HCT116 (cell line): ENCODE results near the gene IQCC. TPM values are rescaled to one million over a fixed set of nuclear protein-coding genes. Genes with fewer than 3 reads are reported as not detected.

ENCODE experiments used
- ATAC-seq: fragments of 200-7000 bp; cut with Tn5 transposase; 2 replicates; pipeline ENCODE4 v1.9.1; 2020; ENCODE audit warnings: mild to moderate bottlenecking, moderate library complexity
- BruUV-seq: library from RNA; stranded (reverse); fragments of 400-500 nt; replicated peaks from 2 replicates; lab custom pipeline; 2021; lab: Mats Ljungman, UMichigan
- CTCF ChIA-PET: fragments of 300-600 bp; sonication (Branson Sonifier 250); formaldehyde crosslinking; loops from one replicate; lab custom pipeline; 2021; ENCODE audit warnings: antibody characterized with exemption; lab: Charles Lee
- POLR2A ChIA-PET: fragments of 300-600, 350-600 bp; sonication (Branson Sonifier 250); formaldehyde crosslinking; loops from one replicate; lab custom pipeline; 2021; ENCODE audit warnings: antibody characterized with exemption; lab: Charles Lee
- RAD21 ChIA-PET, 2 experiments: fragments of 300-600 bp; sonication (Branson Sonifier 250); formaldehyde crosslinking; loops; one replicate each; lab custom pipeline; 2023; ENCODE audit warnings: low total read pairs in 2 of 2; ENCODE audit not compliant: uncharacterized antibody in 2 of 2, unreplicated experiment in 2 of 2, low non-redundant PET in 1 of 2; lab: Charles Lee
- DNase-seq: peaks from one replicate; pipeline ENCODE4 v3.0.0-alpha.2; 2010; ENCODE audit warnings: low read depth, low spot score
- H2AFZ ChIP-seq: fragments of 200-600 bp; shearing (Covaris generic), sonication (generic); 2 replicates; pipeline ENCODE4 v1.6.1; 2017; ENCODE audit warnings: low read depth, mixed run types, mixed read lengths, antibody characterized with exemption, low read length; ENCODE audit not compliant: poor library complexity, severe bottlenecking
- H3K27ac ChIP-seq: 2 replicates; pipeline ENCODE4 v1.5.1; 2012; ENCODE audit warnings: low read depth, low read length
- H3K27me3 ChIP-seq: fragments of 200-600 bp; sonication (generic); 2 replicates; pipeline ENCODE4 v1.6.1; 2016; ENCODE audit warnings: mixed run types, low read length, mixed read lengths; ENCODE audit not compliant: insufficient read depth
- H3K36me3 ChIP-seq, 2 experiments: fragments of 200-500 bp in 1 of 2; fragments of 200-600 bp in 1 of 2; sonication (Bioruptor generic) in 1 of 2; sonication (generic) in 1 of 2; 2 replicates each; pipeline versions ENCODE4 v1.5.1 to v1.6.1; 2014 to 2016; ENCODE audit warnings: low read length in 2 of 2, inconsistent platforms in 1 of 2, mixed read lengths in 1 of 2, mixed run types in 1 of 2; ENCODE audit not compliant: insufficient read depth in 2 of 2, control insufficient read depth in 1 of 2
- H3K4me1 ChIP-seq, 2 experiments: fragments of 200-600 bp in 1 of 2; sonication (generic) in 1 of 2; 2 replicates each; pipeline versions ENCODE4 v1.5.1 to v1.6.1; 2012 to 2017; ENCODE audit warnings: low read length in 2 of 2, inconsistent platforms in 1 of 2, mild to moderate bottlenecking in 1 of 2, mixed read lengths in 1 of 2, mixed run types in 1 of 2, moderate library complexity in 1 of 2; ENCODE audit not compliant: insufficient read depth in 2 of 2, control insufficient read depth in 1 of 2
- H3K4me2 ChIP-seq: fragments of 200-600 bp; sonication (generic); 2 replicates; pipeline ENCODE4 v1.6.1; 2017; ENCODE audit warnings: mixed run types, low read length, mixed read lengths
- H3K4me3 ChIP-seq, 2 experiments: fragments of 200-600 bp in 1 of 2; sonication (generic) in 1 of 2; replicated peaks in 1 of 2; 2 replicates each; pipeline ENCODE4 v1.5.1; 2011 to 2016; ENCODE audit warnings: low read length in 2 of 2, control low read depth in 1 of 2, low read depth in 1 of 2, mild to moderate bottlenecking in 1 of 2, mixed read lengths in 1 of 2, mixed run types in 1 of 2
- H3K79me2 ChIP-seq: fragments of 200-600 bp; sonication (generic); 2 replicates; pipeline ENCODE4 v1.6.1; 2017; ENCODE audit warnings: mild to moderate bottlenecking, mixed run types, low read length, moderate library complexity, mixed read lengths; ENCODE audit not compliant: insufficient read depth
- H3K9ac ChIP-seq: fragments of 200-600 bp; sonication (generic); 2 replicates; pipeline ENCODE4 v1.6.1; 2016; ENCODE audit warnings: low read length, mixed read lengths
- H3K9me2 ChIP-seq: fragments of 200-600 bp; sonication (generic), shearing (Covaris generic); 2 replicates; pipeline ENCODE4 v1.6.1; 2017; ENCODE audit warnings: mixed run types, mild to moderate bottlenecking, moderate library complexity; ENCODE audit not compliant: insufficient read depth
- H3K9me3 ChIP-seq, 2 experiments: fragments of 200-500 bp in 1 of 2; fragments of 200-600 bp in 1 of 2; sonication (Bioruptor generic) in 1 of 2; sonication (generic) in 1 of 2; 2 replicates each; pipeline ENCODE4 v1.6.1; 2014 to 2017; ENCODE audit warnings: low read length in 2 of 2, mixed read lengths in 2 of 2, inconsistent platforms in 1 of 2, low read depth in 1 of 2, mild to moderate bottlenecking in 1 of 2, mixed run types in 1 of 2, moderate library complexity in 1 of 2; ENCODE audit not compliant: control insufficient read depth in 1 of 2, insufficient read depth in 1 of 2
- H4K20me1 ChIP-seq: fragments of 200-600 bp; sonication (generic), shearing (Covaris generic); 2 replicates; pipeline ENCODE4 v1.6.1; 2017; ENCODE audit warnings: mixed run types, mild to moderate bottlenecking, moderate library complexity; ENCODE audit not compliant: insufficient read depth
- CEBPB ChIP-seq: IDR thresholded peaks from 2 replicates; pipeline ENCODE4 v1.6.1; 2012; ENCODE audit warnings: low read depth
- CTCF ChIP-seq, 3 experiments: fragments of 200-600 bp in 1 of 3; sonication (generic) in 1 of 3; IDR thresholded peaks in 2 of 3; conservative IDR thresholded peaks in 1 of 3; 2 replicates each; pipeline ENCODE4 v1.5.1; 2012 to 2017; ENCODE audit warnings: low read depth in 2 of 3, low read length in 2 of 3, antibody characterized with exemption in 1 of 3, borderline replicate concordance in 1 of 3, control low read depth in 1 of 3, mild to moderate bottlenecking in 1 of 3, mixed read lengths in 1 of 3, mixed run types in 1 of 3, moderate library complexity in 1 of 3; ENCODE audit not compliant: insufficient read depth in 1 of 3
- EGR1 ChIP-seq: IDR thresholded peaks from 2 replicates; pipeline ENCODE4 v1.6.1; 2012; ENCODE audit warnings: low read depth
- POLR2A ChIP-seq: IDR thresholded peaks from 2 replicates; pipeline ENCODE4 v1.7.0; 2011; ENCODE audit warnings: borderline replicate concordance; ENCODE audit not compliant: insufficient read depth, insufficient read length; ENCODE audit errors: extremely low read depth
- POLR2AphosphoS5 ChIP-seq: IDR thresholded peaks from 2 replicates; pipeline ENCODE4 v1.6.1; 2011; ENCODE audit warnings: mild to moderate bottlenecking, low read depth, low read length, moderate library complexity
- SRF ChIP-seq: IDR thresholded peaks from 2 replicates; pipeline ENCODE4 v1.6.1; 2012; ENCODE audit warnings: low read depth
- TCF7L2 ChIP-seq: IDR thresholded peaks from 2 replicates; pipeline ENCODE4 v1.7.0; 2011; ENCODE audit warnings: borderline replicate concordance, inconsistent platforms; ENCODE audit not compliant: insufficient read depth, insufficient read length; ENCODE audit errors: extremely low read depth
- ZFX ChIP-seq: fragments of 450-650 bp; IDR thresholded peaks from 2 replicates; pipeline ENCODE4 v1.6.1; 2017
- intact Hi-C: fragments of 100-400 bp; cut with micrococcal nuclease; formaldehyde crosslinking; loops from 2 replicates; pipeline ENCODE4 v1.10.0; 2022
- total RNA-seq: library from RNA; stranded (reverse); gene quantifications from one replicate; pipeline ENCODE4 v1.2.1, GENCODE V29; 2021; ENCODE audit not compliant: unreplicated experiment
- TF ChIP-seq, protein P1 (sequence below): IDR thresholded peaks from 2 replicates; pipeline ENCODE4 v1.6.1; 2012
- TF ChIP-seq, protein P2 (sequence below): IDR thresholded peaks from 2 replicates; pipeline ENCODE4 v1.6.1; 2011; ENCODE audit warnings: mild to moderate bottlenecking, low read length, moderate library complexity; ENCODE audit not compliant: insufficient replicate concordance; ENCODE audit errors: extremely low read depth
- TF ChIP-seq, protein P3 (sequence below): IDR thresholded peaks from 2 replicates; pipeline ENCODE4 v1.6.1; 2012

The IQCC gene
- total RNA-seq, 1 experiment from 2014 or later: 4.7 TPM

- Histone ChIP-seq H3K9me2 (no peaks in the 10 kb centered on the region), H3K27me3 (no peaks in the 10 kb centered on the region), H3K36me3 (no peaks in the 10 kb centered on the region), H2AFZ (no peak overlapping the region), H3K27ac (no peak overlapping the region; the same call in 1 of the 2 replicates), H3K4me3 (no peak overlapping the region), H3K9ac (no peak overlapping the region), H3K9me3 (no peaks in the 10 kb centered on the region), H3K4me2 (no peak overlapping the region), H3K79me2 (no peaks in the 10 kb centered on the region), H3K4me1 (peaks cover 6 to 19% of the 10 kb centered on the region in 2 experiments), H4K20me1 (no peaks in the 10 kb centered on the region)
- BruUV-seq: no TSS peak
- DNase-seq (no peak), ATAC-seq (no peak)
- intact Hi-C loops: no loop called here
- RAD21 ChIA-PET: no interaction called here
- CTCF ChIA-PET: interaction anchor here (1.1 to 1.6 kb wide), 3 partner anchors 18 to 43 kb away, joined by 3 to 9 read pairs (median 3); no protein-coding TSS in a partner anchor
- POLR2A ChIA-PET: no interaction called here
- TF ChIP-seq SRF: no peak
- TF ChIP-seq, all 23 proteins: peak for 0
These were observed 42.0 kb downstream of the IQCC start for GRCh38 chr1:32247452-32247851.

GRCh38 chr1:32247983-32248889 lies 42.8 kb downstream of the IQCC start:
- Histone ChIP-seq H3K79me2 (no peaks in the 10 kb centered on the region), H3K4me3 (no peak overlapping the region), H3K36me3 (no peaks in the 10 kb centered on the region), H3K9me3 (no peaks in the 10 kb centered on the region), H4K20me1 (no peaks in the 10 kb centered on the region), H3K27ac (no peak overlapping the region), H3K4me2 (peak overlapping the region; percentile 54), H2AFZ (peak overlapping the region; percentile 80), H3K9ac (no peak overlapping the region), H3K9me2 (no peaks in the 10 kb centered on the region), H3K4me1 (peaks cover 0 to 16% of the 10 kb centered on the region in 2 experiments; a peak in 3 of 4 replicates), H3K27me3 (no peaks in the 10 kb centered on the region)
- BruUV-seq: no TSS peak
- no peak for DNase-seq
- ChIA-PET RAD21 (interaction anchor here (1.0 kb wide), 2 partner anchors 32 to 33 kb away, joined by 4 read pairs; no protein-coding TSS in a partner anchor), CTCF (interaction anchor here (0.6 to 1.7 kb wide), 12 partner anchors 8 to 48 kb away, joined by 3 to 10 read pairs (median 3); partner anchors contain the start of genes CCDC28B, EIF3I and TMEM234), POLR2A (no interaction called here)
- peak; percentile 96 for ATAC-seq
- intact Hi-C loops: no loop called here
- peak; percentile 17; the same call in 1 of the 2 replicates for TF ChIP-seq ZFX
- no peak for TF ChIP-seq POLR2A
- TF ChIP-seq POLR2AphosphoS5: no peak
- no peak for TF ChIP-seq TCF7L2
- TF ChIP-seq CEBPB: no peak
- TF ChIP-seq, protein P1, sequence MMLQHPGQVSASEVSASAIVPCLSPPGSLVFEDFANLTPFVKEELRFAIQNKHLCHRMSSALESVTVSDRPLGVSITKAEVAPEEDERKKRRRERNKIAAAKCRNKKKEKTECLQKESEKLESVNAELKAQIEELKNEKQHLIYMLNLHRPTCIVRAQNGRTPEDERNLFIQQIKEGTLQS: no peak
- no peak for TF ChIP-seq EGR1
- TF ChIP-seq, protein P2, sequence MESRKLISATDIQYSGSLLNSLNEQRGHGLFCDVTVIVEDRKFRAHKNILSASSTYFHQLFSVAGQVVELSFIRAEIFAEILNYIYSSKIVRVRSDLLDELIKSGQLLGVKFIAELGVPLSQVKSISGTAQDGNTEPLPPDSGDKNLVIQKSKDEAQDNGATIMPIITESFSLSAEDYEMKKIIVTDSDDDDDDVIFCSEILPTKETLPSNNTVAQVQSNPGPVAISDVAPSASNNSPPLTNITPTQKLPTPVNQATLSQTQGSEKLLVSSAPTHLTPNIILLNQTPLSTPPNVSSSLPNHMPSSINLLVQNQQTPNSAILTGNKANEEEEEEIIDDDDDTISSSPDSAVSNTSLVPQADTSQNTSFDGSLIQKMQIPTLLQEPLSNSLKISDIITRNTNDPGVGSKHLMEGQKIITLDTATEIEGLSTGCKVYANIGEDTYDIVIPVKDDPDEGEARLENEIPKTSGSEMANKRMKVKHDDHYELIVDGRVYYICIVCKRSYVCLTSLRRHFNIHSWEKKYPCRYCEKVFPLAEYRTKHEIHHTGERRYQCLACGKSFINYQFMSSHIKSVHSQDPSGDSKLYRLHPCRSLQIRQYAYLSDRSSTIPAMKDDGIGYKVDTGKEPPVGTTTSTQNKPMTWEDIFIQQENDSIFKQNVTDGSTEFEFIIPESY: no peak
- peak; percentile 73 to 96 (median 85) for TF ChIP-seq CTCF (IDR thresholded peaks at IDR 0.05 in 2 of 3, conservative IDR thresholded peaks at IDR 0.05 in 1 of 3; ENCODE audit: borderline replicate concordance in 1 of 3, insufficient read depth in 1 of 3, low read depth in 2 of 3, low read length in 2 of 3)
- TF ChIP-seq, protein P3, sequence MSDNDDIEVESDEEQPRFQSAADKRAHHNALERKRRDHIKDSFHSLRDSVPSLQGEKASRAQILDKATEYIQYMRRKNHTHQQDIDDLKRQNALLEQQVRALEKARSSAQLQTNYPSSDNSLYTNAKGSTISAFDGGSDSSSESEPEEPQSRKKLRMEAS: no peak
